ENCODE measurements around the gene GRB2. TPM values are rescaled to one million over a fixed set of nuclear protein-coding genes. Genes with fewer than 3 reads are reported as not detected.

GRB2 gene
- total and polyA plus RNA-seq, 2 experiments from 2014 or later = 89.0 to 112 TPM

GRCh38 chr17:75402026-75402425, 3.5 kb downstream of the GRB2 start:
- Histone ChIP-seq H3K36me3 (ENCODE audit: insufficient read depth) (no peaks in the 10 kb centered on the region), H3F3A (replicated peaks; ENCODE audit: low read depth) (peaks cover 9% of the 10 kb centered on the region; the same call in 1 of the 2 replicates), H3K4me3 (no peak overlapping the region), H4K20me1 (replicated peaks; ENCODE audit: insufficient read depth) (peaks cover 38% of the 10 kb centered on the region), H3K27ac (ENCODE audit: low read depth) (no peak overlapping the region), H3K9me2 (ENCODE audit: insufficient read depth) (no peaks in the 10 kb centered on the region), H3K4me2 (no peak overlapping the region), H3K79me2 (replicated peaks; ENCODE audit: insufficient read depth) (peaks cover 82% of the 10 kb centered on the region), H2AFZ (no peak overlapping the region), H3K4me1 (ENCODE audit: insufficient read depth) (peaks cover 5% of the 10 kb centered on the region; the same call in 1 of the 2 replicates), H3K27me3 (ENCODE audit: insufficient read depth) (no peaks in the 10 kb centered on the region)
- Mint-ChIP-seq H3K27me3 (ENCODE audit: insufficient read depth, low read depth, poor library complexity) (peaks cover 6% of the 10 kb centered on the region), H3K36me3 (ENCODE audit: low read depth) (peaks cover 4% of the 10 kb centered on the region; the same call in 1 of the 3 replicates), H3K4me3 (no peak overlapping the region), H3K9me3 (no peaks in the 10 kb centered on the region; the same call in 2 of the 3 replicates), H3K4me1 (peaks cover 17% of the 10 kb centered on the region), H3K27ac (no peak overlapping the region)
- TF ChIP-seq ETS1 (IDR thresholded peaks at IDR 0.05) (no peak), STAT1 (IDR thresholded peaks at IDR 0.05; ENCODE audit: unreplicated experiment) (no peak), CTCF (conservative IDR thresholded peaks at IDR 0.05; ENCODE audit: low read depth in 2 of 2) (no peak), ZNF114 (CRISPR knock-in tag; IDR thresholded peaks at IDR 0.05) (no peak), REST (IDR thresholded peaks at IDR 0.05; ENCODE audit: unreplicated experiment) (no peak), POLR2AphosphoS5 (IDR thresholded peaks at IDR 0.05; ENCODE audit: low read depth) (no peak), CREB1 (CRISPR knock-in tag; IDR thresholded peaks at IDR 0.05; ENCODE audit: low read depth) (no peak), EZH2phosphoT487 (IDR thresholded peaks at IDR 0.05; ENCODE audit: unreplicated experiment) (no peak), ZNF331 (CRISPR knock-in tag; IDR thresholded peaks at IDR 0.05; ENCODE audit: low read depth) (no peak), ZNF462 (CRISPR knock-in tag; IDR thresholded peaks at IDR 0.05) (no peak), JUNB (IDR thresholded peaks at IDR 0.05; ENCODE audit: unreplicated experiment) (no peak), EZH2 (IDR thresholded peaks at IDR 0.05; ENCODE audit: low read depth, unreplicated experiment) (no peak), NANOG (IDR thresholded peaks at IDR 0.05; ENCODE audit: borderline replicate concordance) (no peak)
- ATAC-seq = no peak
- DNase-seq (ENCODE audit: low spot score) = no peak

Data from GM23338 (cell line).